Mucosa of gallbladder (tissue), 1 donor: ENCODE results near the gene NFASC. TPM values are rescaled to one million over a fixed set of nuclear protein-coding genes. Genes with fewer than 3 reads are reported as not detected.

Experiments used
- DNase-seq: peaks from one replicate; pipeline ENCODE4 v3.0.0-alpha.2; 2020; ENCODE audit warnings: low spot score
- total RNA-seq: library from RNA; stranded (reverse); gene quantifications from one replicate; pipeline ENCODE4 v1.2.1, GENCODE V29; 2021
- donor health status: DM: no; HTN: no; CAD: no.

NFASC gene
- total RNA-seq, 1 donor from 2014 or later, result 18.0 TPM

DNA sequence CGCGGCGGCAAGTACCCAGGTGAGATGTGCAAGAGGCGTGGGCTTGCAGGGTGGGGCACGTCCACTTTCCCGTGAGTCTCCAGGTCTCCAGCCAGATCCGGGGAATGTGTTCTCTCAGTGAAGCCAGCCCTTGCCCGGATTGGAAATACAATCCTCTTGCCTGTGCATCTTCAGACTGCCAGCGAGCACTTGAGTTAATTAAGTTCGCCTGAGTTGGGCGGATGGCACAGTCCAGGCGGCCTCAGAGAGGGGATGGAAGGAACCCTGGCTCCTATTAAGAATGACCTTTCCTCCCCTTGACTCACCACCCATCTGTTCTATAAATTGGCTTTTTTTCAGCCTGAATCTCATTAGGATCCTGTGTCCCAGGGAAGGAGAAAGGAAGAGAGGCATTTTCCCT, 139.0 kb downstream of the NFASC start:
- no peak for DNase-seq

DNA sequence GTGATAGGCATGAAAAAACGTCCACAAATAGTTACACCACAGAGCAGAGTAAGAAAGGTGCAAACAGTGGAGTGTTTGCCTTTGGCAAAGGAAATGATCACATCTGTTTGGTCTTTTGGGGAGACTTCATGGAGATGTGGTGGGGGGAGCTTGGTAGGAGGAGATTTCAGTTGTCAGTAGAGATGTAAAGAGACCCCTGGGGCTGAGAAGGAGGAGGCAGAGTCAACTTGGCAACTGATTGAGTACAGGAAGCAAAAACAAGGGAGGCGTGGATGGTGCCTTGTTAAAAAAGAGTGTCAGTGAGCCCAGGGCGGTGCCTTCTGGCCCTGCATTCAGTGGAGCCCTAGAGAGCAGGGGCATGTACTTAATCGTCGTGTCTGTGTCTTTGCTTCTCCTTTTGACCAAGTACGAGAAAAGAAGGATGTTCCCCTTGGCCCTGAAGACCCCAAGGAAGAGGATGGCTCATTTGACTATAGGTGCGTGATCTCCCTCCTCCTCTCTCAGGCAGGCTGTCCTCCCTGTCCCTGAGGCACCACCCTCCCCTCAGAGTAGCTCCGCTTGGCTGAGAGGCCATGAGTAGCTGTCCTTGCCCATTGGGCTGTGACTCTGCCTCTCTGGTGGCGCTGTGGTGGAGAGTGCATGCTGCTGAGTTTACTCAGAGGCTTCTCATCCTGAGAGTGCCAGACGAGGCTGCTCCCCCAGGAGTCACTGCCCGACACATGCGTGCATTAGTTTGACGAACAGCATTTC, 141.9 kb downstream of the NFASC start:
- no peak for DNase-seq

DNA sequence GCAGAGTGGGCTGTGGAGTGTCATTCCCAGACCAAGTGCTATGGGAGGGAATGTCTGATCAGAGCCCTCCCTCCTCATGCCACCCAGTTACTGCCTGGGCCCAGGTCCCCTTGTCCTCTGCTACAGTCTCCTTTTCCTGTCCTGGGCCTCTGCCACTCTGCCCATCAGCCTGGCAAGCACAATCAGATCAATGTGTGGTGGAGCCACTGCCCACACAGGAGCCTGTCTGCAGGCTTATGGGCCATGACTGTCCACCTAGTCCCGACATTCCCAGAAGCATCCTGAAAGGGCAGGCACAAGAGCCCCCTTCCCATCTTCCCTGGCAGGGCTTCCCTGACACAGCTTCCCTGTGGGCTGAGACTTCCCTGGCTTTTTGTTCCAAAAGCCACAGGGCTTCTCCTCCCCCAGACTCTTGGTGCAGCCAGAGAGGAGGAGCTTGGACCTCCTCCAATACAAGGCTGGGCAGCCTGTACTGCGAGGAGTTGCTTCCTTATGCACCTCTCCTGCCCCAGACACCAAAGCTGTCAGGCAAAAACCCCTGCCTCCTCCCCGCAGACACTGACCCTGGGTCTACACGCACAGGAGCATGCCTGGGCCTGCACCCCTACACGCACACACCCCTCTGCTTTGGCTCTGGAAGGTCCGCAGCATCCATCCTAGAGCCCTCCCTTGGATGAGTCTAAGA, 143.2 kb downstream of the NFASC start:
- DNase-seq, result peak; percentile 60

DNA sequence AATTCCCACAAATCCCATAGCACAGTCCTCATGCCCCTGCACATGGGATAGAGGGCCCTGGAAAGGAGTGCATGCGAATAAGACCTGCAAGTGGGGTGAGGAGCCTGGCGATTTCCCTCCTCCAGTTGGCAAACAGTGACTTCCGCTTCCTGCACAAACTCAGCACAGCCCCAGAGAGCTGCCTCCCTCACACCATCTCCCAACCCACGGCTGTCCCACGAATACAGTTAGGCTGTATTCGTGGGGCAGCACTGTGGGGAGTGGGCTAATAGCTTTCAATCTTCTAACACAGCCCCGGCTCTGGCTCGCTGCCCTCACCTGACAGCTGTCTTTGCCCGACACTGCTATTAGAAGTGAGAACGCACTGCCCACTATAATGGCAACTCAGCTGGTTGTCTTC, 144.1 kb downstream of the NFASC start:
- DNase-seq, result no peak

DNA sequence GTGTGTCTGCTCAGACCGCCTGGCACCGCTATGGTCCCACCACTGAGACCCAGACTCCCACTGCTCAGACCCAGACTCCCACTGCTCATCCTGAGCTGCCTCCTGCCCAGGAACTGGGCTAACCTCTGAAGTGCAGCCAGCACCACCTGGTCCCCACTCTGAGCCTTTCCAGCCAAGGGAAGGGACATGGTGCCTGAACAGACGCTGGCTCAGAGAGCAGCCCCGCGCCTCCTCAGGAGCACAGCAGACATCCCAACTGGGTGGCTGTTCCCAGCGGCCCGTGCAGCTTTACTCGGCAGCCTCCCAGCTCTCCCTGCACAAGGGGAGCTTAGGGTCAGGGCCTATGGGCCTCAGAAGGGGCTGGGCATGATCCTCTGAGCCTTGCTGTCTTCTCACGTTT, 144.6 kb downstream of the NFASC start:
- DNase-seq, result no peak

DNA sequence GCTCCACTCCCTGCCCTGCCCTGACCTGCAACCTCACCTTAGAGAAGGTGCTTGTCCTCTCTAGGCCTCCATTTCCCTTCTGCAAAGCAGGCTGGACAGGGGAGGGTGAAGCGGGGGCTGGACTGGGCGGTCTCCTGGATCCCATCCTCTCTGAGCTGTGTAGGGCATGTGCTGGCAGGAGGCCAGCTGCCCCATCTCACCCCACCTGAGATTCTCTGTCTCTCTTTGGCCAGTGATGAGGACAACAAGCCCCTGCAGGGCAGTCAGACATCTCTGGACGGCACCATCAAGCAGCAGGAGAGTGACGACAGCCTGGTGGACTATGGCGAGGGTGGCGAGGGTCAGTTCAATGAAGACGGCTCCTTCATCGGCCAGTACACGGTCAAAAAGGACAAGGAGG, 145.4 kb downstream of the NFASC start:
- DNase-seq, result no peak

DNA sequence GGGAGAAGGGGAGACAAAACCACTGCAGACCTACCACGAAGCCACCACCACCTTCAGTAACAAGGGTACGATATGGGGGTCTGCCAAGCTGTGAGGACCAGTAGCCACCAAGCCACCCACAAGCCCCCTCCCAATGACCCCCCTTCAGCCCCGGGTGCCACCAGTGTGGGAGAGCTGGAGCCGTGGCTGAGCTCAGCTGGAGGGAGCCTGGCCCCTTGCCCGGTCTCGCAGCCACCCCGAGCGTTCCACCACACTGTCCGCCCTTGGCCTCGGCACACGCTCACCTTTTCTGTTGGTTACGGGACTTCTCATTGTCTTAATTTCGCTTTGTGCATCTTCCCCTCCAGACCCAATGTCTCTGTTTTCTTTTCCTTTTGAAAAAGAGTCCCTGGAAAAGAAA, 145.9 kb downstream of the NFASC start:
- DNase-seq, result no peak

DNA sequence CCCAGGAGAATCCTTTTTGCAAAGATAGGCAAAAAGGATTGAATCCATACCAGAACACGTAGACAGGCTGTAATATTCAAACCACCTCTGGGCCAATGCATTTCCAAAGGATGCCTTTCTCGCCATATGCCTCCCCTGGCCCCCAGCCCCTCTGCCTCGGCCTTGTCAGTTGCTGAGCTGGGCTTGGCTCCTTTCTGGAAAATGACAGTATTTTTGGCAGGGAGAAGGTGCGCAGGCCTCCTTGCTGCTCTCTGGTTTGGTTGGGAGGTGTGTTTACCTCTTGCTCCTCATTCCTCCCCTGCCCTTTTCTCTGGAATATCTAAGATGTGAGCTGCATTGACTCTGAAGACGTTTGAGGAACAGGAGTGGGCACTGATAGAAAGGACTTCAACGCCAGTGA, 146.3 kb downstream of the NFASC start:
- no peak for DNase-seq

DNA sequence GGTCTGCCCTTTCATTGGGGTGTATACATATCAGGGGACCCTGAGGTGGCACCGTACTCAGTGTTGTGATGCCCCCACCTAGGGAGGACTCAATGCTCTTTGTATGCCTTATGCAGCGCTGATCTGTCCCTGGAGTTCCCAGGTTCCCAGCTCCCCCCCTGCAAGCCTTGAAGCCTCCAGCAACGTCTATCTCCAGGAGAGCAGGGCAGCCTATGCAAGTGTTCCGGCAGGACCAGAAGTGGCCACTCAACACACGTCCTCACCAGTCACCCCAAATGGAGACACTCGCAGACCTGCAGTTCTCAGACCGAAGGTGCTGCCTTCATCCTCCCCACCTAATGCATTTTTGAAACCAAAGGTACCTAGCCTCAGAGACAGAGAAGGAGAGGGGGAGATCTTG, 147.1 kb downstream of the NFASC start:
- DNase-seq, result no peak

DNA sequence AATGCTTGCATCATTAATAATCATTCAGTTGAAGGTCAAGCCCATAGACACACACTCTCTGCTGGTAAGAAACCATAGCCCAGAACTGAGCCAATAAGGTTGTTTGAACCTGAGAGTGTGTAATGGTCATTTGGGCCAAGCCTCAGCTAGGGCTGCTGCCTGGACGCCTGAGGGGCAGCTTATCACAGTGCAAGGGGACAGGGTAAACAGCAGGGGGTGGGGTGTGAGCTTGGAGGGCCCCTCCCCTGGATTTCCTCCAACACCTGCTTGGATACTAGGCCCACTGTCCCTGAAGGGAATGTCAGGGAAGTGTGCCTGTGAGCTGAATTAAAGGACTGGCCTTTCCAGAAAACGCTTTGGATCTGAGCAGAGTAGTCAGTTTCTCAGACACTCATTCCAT, 147.7 kb downstream of the NFASC start:
- no peak for DNase-seq

DNA sequence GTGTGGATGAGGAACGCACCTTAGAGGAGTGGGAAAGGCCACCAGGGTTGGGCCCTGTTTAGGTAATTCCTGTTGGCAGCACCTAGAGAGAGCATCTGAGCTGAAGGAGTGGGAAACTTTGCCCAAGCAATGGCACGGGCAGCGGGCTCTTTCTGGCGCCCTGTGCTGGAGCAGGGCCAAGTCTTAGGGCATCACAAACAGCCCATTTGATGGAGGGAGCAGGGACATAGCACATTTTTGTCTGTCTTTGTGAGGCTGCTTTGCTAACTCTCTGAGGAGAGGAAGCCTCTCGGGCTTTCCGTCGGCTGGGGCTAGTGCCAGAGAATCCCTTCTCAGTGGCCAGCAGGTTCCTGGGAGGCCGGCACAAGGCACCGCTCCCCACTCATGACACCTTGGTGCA, 149.8 kb downstream of the NFASC start:
- DNase-seq, result no peak

DNA sequence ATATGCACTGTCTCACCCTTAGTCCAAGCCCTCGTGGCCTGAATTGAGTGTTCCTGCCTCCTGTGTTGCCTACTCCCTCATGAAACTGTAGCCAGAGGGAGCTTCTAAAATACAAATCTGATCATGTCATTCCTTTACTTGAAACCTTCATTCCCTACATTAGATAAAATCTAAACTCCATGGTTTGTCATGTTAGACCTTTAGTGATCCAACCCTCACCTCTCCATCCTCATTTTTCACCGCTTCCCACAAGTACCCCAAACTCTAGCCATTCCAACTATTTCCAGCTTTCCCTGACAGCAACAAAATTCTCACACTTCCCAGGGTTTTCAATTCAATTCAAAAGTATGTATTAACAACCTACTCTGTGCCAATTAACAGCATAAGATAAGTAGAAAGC, 154.0 kb downstream of the NFASC start:
- no peak for DNase-seq

DNA sequence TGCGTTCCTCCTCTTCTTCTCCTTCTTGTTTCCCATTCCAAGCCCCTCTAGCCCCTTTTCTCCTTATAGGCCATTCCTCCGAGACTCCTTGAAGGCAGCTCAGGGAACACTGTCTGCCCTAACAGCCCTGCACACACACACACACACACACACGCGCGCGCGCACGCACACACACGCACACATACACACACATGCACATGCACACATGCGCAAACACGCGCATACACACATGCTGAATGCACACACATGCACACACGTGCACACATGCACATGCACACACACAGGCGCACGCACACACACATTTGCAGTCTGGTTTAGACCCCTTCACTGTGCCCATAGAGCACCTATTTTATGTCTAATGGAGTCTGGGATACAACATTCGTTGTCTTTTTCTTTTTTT, 154.6 kb downstream of the NFASC start:
- no peak for DNase-seq

DNA sequence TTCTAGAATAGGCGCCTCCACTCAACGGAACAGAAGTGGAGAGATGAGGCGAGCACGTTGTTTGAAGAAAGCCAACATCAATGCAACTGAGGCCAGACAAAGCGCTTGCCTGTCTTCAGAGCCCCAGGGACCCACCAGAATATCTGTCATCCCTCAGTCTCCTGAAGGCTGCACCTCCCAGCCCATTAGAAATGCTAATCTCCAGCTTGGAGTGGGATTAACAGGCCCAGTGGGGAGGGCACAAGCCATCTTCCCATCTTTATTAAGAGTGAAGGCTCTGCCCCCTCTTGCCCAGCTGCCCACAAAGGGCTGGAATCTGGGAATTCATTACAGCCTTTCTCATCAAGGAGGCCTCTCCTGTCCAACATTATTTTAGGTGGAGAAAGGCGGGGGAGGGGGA, 155.5 kb downstream of the NFASC start:
- no peak for DNase-seq

DNA sequence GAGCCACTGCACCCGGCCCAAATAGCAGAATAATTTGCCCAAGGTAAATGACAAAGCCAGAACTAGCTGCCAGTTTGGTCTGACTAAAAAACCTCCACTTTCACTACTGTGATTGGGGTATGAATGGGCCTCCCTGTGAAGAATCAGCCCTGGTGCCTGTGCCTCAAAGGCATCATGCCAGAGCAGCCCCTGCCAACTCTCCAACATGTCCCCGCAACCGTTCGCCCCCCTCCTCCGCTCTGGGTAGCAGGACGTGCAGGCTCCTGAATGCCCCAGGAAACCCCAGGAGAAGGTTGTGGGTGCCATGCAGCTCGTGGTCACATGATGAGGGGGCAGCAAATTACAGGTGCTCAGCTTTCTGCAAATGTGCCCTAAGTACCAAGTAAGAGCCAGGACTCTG, 157.7 kb downstream of the NFASC start:
- no peak for DNase-seq

DNA sequence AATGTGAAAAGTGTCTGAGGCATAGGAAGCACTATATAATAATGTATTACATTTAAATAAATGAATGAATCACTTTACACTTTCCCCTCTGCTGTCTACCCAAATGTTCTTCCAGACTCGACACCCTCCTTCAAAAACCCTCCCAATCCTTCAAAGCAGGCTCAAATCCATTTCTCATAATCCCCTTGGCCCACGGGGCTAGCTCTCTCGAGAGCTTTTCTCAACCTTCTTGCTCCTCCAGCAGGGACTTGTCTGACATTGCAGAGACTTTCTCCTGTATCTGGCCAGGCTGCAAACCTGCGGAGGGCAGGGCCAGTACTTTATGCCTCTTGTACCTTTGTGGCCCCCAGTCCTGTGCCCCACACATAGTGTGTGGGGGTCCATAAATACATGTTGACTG, 158.3 kb downstream of the NFASC start:
- no peak for DNase-seq

DNA sequence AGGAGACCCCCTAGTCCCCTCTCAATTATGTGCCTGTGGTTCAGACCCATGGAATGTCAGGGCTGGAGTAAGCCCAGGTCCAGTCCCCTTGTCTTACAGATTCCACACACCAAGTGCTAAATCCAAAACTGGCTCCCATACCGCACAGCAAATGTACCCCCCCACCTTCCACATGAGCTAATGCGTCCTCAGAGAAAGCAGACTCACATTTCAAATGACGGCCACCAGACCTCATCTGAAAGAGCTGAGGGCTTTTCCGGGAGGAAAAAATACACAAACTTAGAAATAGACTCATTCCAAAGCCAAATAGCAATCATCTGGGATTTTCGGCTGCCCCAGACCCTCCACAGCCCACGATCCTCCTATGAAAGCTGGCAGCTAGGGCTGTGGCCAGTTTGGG, 159.6 kb downstream of the NFASC start:
- no peak for DNase-seq

DNA sequence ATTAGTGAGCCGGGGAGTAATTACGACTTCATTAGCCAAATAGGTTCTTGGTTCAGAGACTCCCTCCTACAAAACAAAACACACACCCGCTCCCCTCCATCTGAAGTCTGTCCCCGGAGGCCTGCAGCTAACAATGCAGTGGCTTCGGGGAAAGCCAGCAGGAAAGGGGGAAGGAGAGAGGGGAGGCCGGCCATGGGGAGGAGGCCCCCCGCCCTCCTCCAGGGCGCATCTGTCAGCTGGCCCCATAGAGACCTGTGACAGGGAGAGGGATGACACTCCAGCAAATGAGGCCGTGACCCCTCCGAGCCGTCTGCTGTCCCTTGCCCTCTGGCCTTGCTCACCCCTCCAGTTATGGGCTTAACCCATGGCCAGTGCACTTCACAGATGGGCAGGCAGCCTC, 160.2 kb downstream of the NFASC start:
- DNase-seq, result no peak

DNA sequence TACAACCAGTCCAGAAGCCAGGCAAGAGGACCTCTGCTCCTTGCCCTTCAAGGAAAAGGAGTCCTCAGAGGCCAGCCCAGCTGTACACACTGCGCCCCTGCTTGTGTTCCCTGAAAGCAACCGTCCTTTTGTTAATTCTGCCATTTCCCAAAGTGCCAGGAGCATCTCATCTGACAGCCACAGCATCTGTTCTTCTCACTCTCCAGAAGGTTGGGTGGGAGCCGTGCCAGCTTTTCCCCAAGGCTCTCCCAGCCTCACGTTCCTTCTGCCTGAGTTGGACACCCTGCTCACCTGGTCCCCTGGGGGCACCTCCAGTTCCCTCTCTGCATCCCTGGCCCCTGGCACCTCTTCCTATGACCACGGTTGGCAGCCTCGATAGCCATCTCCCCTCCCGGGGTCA, 161.8 kb downstream of the NFASC start:
- no peak for DNase-seq

DNA sequence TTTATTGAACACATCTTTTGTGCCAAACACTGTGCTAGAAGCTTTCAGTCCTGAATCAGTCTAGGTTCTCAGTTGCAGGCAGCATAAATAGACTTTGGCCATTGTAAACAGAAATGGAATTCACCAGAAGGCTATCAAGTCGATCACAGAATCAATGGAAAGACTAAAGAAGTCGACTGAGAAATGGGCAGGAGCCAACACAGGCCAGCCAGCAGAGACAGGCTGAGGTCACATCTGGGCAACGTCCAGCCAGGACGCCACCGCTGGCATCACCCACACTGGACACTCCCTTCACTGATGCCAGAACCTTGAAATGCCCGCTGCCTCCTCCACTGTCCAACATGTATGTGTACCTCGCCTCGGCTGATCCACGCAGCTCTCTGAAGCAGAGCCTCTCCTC, 166.9 kb downstream of the NFASC start:
- peak; percentile 46 for DNase-seq

DNA sequence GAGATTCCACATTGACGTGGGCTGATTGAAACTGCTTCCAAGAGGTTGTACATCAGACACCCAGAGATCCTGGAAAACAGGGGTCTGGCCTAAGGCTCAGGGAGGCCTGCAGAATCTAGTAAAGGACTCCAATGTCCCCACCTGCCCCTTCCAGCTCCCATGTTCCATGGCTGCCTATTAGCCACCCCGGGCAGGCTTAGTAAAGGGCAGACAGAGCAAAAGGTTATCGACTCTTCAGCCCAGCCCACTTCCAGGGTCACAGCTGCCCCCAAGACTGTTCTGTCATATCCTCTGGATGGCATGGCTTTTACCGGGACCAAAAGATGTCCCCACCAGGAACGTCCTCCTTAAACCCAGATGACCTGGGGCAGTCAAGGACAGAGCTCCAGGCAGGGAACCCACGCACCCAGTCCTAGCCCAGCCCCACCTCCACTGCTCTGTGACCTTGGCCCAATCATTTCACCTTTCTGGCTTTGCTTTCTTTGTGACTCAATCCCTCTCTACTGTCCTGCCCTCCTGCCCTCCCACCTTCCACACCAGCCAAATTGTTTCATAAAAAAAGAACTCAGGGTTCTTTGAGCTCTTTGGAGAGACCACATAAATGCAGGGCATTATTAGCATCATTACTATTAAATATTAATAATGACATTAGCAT, 167.6 kb downstream of the NFASC start:
- DNase-seq, result no peak

DNA sequence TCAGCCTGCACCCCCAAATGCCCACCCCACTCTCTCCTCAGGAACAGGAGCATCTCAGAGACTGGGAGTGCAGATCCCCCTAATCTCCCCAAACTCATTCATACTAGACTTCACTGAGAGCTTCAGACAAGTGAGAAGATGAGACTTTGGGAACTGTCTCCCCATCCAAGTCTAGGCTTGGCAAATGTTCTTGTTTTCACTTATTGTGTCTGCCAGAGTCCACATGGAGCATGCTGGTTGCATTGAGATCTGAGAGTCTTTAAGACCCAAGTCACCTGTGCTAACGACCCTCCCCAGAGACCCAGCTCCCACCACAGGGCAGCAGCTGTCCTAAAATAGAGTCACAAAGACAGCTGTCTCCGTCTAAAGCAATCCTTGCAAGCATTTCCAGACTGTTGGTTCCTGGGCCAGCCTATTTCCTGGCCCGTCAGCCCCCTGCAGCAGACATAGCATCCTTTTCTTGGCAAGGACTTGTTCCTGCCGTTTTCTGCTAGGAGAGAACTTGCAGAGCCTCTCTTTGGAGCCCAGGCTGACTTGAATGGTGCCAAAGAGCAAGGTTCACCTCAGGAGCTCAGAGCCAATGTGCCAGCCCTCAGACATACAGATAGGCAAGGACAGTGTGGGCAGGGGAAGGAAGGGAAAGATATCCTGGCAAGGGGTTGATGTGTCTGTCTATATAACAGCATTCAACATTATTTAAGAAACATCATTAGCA, 170.5 kb downstream of the NFASC start:
- DNase-seq, result no peak
